GM19395 (cell line): ENCODE data around the gene RPL36AL.
A peak's percentile ranks its signal among the peaks of the same experiment; 100 is the strongest.
"Not testable (repeated sequence)": the region's sequence is repeated elsewhere in the genome, so short reads cannot be mapped to it uniquely, and the experiment has no call there.

Experiments used
- ATAC-seq: cut with Tn5 transposase; IDR thresholded peaks from one replicate; pipeline ENCODE4 v1.9.1; 2021; ENCODE audit warnings: mild to moderate bottlenecking, moderate library complexity; ENCODE audit not compliant: unreplicated experiment

RPL36AL gene

GRCh38 chr14:49620182-49621113 lies at the start of gene RPL36AL, which contains the start of gene MGAT2:
Gene RPL36AL, minus strand, starts transcription at chr14:49620626. Its CDS starts 1,522 bp downstream, at chr14:49619104.
Gene MGAT2, plus strand, starts transcription at chr14:49620799. Its CDS starts 470 bp downstream, at chr14:49621269.
- peak; percentile 95 for ATAC-seq

GRCh38 chr14:49659526-49660455 lies 39.4 kb upstream of the RPL36AL start:
- no peak for ATAC-seq

GRCh38 chr14:49657500-49657899 lies 37.1 kb upstream of the RPL36AL start:
- not testable (repeated sequence) for ATAC-seq

GRCh38 chr14:49654511-49654910 lies 34.1 kb upstream of the RPL36AL start:
- no peak for ATAC-seq

GRCh38 chr14:49653508-49653907 lies 33.1 kb upstream of the RPL36AL start:
- ATAC-seq, result no peak

- ATAC-seq, result no peak
Measured at GRCh38 chr14:49642163-49642562, 21.7 kb upstream of the RPL36AL start.

DNA sequence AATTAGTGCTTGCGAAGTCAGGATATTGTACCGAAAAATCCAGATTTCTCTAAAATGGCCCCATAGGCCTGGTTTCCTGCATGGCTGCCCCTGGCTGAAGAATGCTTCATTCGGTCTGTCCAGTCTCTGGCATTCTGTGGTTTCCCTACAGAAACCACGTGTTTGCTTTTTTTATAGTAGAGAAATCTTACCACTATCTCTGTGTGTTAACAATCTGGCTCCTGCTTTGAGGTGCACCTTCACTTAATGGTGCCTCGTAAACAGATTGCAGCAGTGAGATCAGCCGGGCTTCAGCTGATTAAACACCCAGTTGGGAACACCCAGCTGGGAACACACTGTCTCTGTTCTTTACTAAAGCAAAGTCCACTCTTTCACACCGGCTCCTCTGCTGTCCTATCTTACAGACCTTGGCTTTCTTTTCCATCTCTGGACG lies 21.3 kb upstream of the RPL36AL start:
- ATAC-seq, result no peak

DNA sequence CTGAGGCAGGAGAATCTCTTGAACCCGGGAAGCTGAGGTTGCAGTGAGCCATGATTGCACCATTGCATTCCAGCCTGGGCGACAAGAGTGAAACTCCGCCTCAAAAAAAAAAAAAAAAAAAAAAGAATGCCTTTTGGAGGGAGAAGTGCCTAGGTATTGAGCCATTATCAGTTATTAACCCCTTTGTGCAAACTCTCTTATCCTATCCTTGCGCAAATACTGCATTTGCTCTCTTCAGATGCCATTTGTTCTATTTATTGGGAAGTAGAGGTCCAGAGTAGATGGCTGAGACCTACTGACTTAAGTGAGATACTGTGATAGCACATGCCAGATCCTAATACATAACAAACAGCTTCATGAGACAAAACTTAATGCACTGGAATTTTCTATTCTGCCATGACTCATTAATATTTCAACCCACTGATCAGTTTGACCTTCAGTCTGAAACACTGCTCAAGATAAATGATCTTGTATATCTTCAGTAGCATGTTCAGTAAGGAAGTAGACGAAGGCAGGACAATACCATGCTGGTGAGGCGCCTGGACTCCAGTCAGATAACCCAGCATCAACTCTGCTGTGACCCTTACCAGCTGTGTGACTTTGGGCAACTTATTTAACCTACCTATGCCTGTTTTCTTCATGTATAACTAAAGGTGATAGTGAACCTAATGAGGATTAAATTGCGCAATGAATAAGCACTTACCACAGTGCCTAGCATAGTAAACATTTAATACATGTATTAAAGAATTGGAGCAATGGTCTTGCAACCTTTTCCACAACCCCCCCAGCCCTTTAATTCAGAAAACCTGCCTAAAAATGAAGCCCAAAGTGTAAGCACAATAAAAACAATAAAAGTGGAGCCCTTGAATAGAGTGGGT lies 20.4 kb upstream of the RPL36AL start:
- ATAC-seq, result no peak

GRCh38 chr14:49637534-49638078 lies 17.2 kb upstream of the RPL36AL start:
- ATAC-seq, result no peak

DNA sequence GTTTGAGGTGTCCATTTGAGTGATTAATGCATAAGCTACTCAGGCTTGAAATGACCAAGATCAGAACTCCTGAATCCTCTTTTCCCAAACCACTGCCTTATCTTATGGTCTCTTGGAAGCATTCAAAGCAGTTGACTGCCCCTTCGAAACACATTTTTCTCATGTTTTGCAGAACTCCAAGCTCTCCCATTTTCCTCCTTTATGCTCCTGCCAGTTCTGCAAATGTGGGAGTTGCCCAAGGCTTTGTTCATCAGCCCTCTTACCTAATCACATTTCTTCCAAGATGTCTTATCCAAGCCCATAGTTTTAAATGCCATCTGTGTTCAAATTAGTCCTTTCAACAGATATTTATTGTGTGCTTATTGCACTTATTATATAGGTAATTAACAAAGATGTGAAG lies 16.4 kb upstream of the RPL36AL start:
- ATAC-seq, result no peak

GRCh38 chr14:49634547-49635334 lies 14.3 kb upstream of the RPL36AL start, which contains the start of gene DNAAF2:
Gene DNAAF2, minus strand, starts transcription at chr14:49635244. Its CDS starts 95 bp downstream, at chr14:49635149.
- ATAC-seq, result peak; percentile 38

DNA sequence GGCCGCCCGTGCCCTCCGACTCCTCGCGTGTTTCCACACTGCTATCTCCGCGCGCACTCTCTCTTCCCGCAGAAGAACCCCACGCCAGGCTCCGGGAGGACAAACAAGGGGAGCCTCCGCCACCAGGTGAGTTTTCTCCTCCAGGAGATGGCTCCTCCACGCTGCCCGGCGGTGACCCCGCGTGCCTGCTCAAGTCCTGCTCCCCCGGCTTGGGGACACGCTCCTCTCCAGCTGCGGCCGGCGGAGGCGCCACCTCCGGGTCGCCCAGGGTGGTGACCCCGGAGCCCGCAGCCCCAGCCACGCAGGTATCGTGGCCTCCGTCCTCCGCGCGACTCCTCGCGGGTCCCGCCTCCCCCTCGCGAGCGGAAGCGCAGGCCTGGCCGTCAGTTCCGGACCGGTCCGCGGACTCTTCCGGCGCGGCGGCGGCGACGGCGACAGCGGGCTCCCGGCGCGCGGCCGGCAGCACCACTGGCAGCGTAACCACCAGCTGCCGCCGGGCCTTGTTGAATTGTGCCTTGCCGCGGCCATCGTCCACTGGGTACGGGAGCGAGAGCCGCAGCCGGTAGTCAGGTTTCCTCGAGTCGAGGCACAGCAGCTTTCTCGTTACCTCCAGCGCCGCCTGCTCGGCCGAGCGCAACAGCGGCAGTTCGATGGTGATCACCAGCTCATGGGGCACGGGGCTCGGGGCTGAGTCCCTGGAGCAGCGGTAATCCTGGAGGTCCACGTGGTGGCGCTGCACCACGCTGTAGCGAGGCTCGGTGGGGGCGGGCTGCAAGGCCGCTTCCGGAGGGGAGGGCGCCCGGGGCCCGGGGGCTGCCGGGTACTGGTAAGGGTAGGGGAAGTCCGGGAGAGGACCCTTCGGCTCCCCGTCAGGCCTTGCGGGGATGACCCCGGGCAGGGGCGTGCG lies 13.5 kb upstream of the RPL36AL start:
- ATAC-seq, result peak; percentile 81

- ATAC-seq, result no peak
Measured at GRCh38 chr14:49623941-49624839, 3.8 kb upstream of the RPL36AL start.

DNA sequence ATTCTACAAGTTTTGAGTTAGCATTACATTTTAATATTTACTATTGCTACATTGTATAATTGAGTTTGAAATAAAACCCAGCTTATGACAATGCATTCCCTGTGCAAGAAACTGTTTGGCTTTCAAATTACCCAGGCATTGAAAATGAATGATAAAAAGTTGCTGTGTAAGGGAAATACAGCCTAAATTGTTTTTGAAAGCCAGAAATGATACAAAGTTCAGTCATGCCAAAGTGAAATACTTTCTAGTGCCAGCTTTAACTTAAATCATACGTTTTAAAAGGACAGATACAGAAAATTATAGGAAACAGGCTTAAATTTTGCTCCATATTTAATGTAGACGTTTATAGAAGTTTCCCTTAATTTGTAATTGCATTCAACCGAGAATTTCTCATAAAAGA lies 3.0 kb upstream of the RPL36AL start:
- no peak for ATAC-seq

GRCh38 chr14:49622022-49622607 lies 1.7 kb upstream of the RPL36AL start:
- no peak for ATAC-seq

DNA sequence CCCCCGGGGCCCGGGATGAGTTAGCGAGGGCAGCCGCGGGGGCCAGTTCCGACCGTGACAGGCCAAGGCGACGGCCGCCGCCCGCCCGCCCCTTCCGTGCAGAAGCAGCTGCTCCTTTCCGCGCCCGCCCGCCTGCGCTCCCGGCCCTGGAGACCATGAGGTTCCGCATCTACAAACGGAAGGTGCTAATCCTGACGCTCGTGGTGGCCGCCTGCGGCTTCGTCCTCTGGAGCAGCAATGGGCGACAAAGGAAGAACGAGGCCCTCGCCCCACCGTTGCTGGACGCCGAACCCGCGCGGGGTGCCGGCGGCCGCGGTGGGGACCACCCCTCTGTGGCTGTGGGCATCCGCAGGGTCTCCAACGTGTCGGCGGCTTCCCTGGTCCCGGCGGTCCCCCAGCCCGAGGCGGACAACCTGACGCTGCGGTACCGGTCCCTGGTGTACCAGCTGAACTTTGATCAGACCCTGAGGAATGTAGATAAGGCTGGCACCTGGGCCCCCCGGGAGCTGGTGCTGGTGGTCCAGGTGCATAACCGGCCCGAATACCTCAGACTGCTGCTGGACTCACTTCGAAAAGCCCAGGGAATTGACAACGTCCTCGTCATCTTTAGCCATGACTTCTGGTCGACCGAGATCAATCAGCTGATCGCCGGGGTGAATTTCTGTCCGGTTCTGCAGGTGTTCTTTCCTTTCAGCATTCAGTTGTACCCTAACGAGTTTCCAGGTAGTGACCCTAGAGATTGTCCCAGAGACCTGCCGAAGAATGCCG lies 872 bp upstream of the RPL36AL start:
- ATAC-seq, result peak; percentile 35
